Endometrial microvascular endothelial cells (primary cell): ENCODE measurements around the gene MOGAT3. TPM values are rescaled to one million over a fixed set of nuclear protein-coding genes. Genes with fewer than 3 reads are reported as not detected.

Source experiments
- in situ Hi-C: cut with HindIII; loops from 2 replicates; pipeline ENCODE4 v1.10.0; 2017; ENCODE audit warnings: low sequenced_read_pairs, low pct_unique_long_range_greater_than_20kb; ENCODE audit errors: inconsistent ontology term
- total RNA-seq: library from RNA; depleted of rRNA; stranded (reverse); fragments of >200 nt; gene quantifications from one replicate; pipeline ENCODE4 v1.2.3, GENCODE V29; 2015; ENCODE audit errors: inconsistent ontology term

MOGAT3 gene
- total RNA-seq, 1 donor from 2014 or later, result not detected

DNA sequence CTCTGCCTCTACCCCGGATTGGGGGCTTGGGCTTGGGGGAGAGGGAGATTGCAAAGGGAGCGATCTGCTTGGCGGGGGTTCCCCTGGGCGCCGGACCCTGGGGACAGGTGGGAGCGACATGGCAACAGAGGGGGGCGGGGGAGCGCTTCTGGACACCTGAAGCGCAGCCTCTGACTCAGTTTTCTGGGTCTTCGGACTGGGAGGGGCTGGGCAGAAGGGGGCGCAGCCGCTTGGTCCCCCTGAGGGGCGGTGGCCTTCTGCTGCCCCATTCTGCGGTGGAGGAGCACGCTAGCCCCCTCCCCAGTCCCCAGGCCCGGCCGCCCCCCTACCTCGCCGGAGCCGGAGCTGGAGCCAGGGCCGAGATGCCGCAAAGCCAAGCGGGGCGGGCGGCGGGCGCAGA lies 21.1 kb downstream of the MOGAT3 start:
- in situ Hi-C loops, result no loop called here

DNA sequence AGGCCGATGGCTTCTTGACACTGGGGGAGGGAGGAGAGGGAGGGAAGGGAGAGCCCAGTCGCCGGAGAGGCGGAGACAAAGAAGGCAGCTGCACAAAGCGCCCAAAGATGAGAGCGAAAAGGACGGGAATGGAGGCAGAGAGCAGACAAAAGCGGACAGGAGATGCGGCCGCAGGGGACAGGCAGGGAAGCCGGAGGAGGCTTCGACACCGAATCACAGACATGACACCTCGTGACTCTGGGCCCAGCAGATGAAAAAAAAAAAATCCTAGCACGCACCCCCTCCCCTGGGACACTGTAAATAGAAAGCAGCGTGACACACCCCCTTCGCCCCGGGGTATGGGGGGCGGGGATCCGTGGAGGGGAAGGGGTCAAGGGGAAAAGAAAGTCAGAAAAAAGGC lies 21.7 kb downstream of the MOGAT3 start:
- in situ Hi-C loops, result no loop called here

GRCh38 chr7:101177644-101178043 lies 23.2 kb downstream of the MOGAT3 start:
- in situ Hi-C loops, result no loop called here

DNA sequence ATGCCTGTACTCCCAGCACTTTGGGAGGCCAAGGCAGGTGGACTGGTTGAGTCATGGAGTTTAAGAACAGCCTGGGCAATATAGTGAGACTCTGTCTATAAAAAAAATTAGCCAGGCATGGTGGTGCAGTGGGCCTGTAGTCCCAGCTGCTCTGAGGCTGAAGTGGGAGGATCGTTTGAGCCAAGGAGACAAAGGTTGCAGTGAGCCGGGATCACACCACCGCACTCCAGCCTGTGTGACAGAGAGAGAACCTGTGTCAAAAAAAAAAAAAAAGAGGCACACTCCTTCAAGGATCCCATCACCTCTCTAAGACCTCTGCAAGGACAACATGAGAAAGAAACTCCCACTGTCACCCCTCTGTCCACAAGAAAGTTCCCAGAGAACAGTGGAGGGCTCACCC lies 25.2 kb downstream of the MOGAT3 start:
- in situ Hi-C loops, result no loop called here

DNA sequence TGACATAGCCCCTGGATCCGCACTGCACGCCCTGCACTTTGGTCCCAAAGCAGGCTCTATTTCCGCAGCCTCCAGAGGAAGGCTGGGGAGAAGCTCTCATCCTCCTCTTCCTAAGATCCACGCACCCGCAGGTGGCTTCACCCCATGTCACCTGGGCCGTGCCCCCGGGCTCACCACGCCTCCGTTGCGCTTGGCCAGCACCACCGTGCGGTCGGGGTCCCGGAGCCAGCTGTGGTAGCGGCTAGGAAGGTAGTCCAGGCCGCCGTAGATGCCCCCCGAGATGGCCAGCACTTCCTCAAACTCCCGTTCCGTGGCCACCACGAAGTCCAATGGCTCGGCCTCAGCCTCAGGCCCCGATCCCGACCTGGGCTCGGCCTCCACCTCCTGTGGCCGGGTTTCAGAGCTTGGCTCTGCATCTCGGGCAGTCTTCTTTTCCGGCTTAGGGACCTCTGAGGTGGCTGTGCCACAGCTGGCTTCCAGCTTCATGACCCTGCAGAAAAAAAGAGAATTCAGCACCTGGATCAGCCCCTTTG lies 26.4 kb downstream of the MOGAT3 start:
- in situ Hi-C loops, result no loop called here

- in situ Hi-C loops, result no loop called here
These were observed 27.0 kb downstream of the MOGAT3 start for GRCh38 chr7:101173752-101174244.

DNA sequence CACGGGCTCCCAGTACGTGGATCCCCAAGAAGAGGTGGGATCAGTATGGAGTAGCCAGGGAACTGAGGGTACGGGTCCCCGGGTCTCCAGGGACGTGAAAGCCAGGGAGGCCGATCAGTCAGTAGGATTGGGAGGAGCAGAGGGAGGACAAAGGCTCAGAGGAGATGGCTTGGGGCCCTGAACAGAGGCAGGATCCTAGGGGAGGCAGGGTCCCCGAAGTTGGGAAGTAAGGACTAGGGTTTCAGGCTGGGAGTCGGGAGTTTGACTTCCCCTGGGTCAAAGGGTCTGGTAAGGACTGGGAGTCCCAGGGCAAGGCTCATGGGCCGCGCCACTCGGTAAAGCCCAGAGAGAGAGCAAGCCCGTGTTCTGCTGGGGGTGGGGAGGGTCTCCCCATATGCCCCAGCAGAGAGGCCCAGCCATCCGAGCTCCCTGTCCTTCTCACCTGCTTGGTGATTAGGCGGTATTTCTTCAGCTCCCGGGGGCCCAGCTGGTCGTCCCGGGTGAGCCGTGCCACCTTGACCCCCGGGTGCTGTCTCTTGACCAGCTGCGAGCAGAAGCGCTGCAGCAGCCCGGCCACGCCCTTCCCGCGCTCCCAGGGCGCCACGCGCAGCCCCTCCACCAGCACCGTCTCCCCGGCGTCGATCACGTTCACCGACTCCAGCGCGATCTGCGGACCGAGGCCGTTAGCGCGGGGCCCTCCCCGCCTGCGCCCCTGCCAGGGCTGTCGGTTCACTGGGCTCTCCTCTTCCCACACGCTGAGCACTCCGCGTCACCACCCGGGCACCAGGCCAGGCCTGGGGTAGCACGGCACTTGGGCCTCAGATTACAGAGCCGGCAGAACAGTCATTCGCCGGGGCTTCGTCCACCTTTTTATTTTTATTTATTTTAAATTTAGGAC lies 27.7 kb downstream of the MOGAT3 start:
- in situ Hi-C loops, result no loop called here

GRCh38 chr7:101172005-101172853 lies 28.6 kb downstream of the MOGAT3 start:
- in situ Hi-C loops, result no loop called here

- in situ Hi-C loops, result no loop called here
These were observed 29.4 kb downstream of the MOGAT3 start for GRCh38 chr7:101171442-101171837.

DNA sequence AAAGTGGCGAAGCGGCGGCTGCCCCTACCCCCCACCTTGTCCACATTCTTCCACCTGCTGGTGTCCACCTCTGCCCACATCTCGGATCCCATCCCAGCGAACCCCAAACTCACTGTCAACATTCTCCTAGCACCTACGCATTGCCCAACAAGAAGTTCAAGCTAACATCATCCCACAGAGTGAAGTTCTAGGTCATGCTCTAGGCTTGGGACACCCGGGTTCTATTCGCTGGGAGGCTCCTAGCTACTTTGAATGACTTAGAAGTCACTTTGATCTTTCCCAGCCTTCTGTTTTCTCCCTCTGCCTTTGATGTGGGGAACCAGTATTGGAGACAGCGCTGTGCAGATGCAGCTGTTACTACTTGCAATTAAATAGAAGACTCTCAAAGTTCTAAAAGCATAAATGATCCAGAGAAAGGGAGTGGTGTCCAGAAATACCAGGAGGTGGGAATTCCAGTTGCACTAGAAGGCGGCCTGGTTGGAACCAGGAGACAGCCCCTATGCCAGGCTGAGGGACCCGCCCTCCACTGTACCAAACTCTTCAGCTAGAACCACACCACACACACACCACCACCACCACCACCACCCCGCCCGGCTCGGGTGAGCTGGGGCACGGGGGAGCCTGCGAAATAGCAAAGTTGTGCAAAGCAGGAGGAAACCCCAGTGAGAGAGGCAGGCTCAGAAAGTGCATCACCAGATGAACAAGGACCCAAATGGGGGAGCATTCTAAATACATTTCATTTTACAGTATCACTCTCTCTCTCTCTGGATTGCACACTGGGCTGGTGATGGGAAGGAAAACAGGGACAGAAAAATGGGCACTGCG lies 30.0 kb downstream of the MOGAT3 start:
- in situ Hi-C loops, result no loop called here

DNA sequence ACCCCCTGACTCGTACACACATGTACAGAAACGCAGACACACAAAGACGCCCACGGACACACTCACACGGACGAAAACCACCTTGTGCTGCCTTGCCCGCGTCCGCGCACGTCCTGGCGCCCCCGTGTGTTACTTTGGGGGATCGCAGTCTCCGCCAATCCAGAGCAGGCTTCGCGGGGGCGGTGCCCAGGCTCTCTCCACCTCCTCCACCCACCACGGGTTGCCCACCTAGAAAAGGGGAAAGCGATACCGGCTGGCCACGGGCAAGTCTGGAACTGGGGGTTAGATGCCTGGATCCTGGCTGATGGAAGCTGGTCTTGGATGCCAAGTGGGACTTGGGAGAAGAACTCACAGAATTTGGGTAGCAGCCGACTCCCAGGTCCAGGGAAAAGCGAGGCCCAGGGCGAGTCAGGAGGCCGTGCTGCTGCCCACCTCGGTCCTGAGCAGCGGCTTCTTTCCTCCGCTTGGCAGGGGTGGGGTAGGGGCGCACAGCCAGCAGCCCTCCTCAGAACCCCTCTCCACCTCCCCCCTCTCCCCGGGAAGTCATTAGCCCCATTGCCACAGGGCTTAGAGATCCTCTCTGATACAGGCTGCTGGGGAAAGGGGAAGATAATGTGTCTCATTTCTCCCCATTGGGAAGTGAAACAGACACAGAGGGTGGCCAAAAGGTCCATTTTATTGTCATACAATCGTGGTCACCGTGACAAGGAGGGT lies 30.8 kb downstream of the MOGAT3 start:
- in situ Hi-C loops, result no loop called here

DNA sequence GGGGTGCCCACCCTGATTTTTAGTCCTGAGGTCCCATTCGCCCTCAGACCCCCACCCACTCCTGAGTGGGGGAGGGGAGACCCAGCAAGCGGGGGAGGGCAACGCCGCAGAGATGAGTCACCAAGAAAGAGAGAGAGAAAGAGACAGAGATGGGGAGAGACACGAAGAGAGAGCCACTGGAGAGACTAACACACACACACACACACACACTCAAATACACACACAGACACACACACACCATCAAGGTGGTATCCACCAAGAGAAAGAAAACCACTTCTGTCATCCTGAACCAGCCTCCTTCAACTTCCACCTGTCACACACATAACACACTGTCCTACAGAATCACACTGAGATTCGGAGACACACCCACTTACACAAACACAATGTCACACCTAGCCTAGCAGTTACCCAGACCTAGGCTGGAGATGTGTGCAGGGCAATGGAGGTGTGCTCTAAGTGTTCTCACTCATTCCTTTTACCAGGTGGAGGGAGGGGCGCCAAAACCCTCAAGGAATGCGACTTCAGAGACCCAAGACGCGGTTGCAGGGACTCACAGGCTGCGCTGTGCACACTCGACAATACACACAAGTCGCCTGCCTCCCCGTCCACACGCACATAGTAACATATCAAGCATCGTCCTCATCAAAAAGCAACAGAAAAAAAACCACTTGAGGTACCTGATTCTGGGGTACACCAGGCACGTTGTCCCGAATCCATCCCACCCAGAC lies 31.6 kb downstream of the MOGAT3 start:
- in situ Hi-C loops, result no loop called here

DNA sequence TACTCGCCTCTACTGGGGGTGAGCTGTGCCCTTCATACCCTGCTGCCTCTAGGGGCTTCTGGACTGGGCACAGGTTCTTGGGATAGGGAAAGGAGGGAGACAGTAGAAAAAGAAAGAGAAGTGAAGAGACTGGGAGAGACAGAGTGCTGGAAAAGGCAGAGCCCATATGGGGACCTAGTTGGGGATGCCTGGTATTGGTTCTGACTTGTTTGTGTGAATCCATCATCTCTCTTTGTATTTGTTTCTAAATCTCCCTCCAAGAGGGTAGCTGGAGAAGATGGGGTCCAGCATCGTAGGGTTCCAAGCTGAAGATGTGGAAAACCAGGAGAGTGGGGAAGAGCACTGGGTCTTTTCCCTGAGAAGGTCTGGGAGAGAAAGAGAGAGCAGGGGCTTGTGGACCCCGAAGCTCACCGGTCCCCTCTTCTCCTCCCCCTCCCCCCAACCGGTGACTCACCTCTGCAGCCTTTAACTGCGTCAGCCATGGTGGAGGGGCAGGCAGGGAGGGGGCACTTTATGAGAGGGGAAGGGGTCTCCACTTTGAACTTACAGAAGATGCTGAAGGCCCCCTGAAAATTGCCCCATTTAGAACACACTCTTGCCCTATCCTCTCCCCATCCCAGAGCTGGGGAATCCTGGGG lies 32.3 kb downstream of the MOGAT3 start:
- in situ Hi-C loops, result no loop called here

DNA sequence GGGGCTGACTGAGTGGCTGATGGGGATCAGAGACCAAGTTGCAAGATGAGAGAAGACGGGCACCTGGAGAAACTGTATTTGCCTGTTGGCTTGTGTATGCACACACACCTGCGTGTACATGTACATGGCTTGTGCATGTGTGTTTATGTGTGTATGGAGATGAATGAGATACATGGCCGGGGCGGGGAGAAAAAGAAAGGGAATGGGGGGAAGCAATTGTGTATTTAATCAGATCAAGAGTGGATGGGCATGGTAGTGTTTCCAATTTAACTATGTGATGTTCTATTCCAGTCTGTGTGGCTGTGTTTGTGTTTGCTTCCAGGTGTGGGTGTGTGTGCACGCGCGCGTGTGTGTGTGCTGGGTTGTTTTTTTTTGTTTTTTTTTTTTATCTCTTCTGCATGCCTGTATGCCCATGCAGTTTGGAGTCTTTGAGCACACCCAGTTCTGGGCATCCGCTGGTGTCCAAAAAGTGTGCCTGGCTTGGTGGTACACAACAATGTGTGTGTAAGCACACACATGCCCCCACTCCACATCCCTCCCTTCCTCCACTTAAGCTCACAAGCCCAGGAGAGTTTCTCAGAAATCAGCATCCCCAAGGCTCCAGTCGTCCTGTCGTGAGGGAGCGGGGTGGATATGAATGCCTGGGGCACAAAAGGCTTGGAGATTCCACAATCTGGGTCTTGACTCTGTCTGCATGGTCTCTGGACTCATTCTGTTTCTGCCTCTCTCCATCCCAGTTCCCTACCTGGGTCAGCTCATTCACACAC lies 33.0 kb downstream of the MOGAT3 start:
- in situ Hi-C loops, result no loop called here

GRCh38 chr7:101166909-101167644 lies 33.8 kb downstream of the MOGAT3 start:
- in situ Hi-C loops, result no loop called here

- in situ Hi-C loops, result no loop called here
These were observed 34.3 kb downstream of the MOGAT3 start for GRCh38 chr7:101166648-101166908.
